Measurements from ENCODE around the gene FBXW5.
A peak's percentile ranks its signal among the peaks of the same experiment; 100 is the strongest.

Gene FBXW5

DNA sequence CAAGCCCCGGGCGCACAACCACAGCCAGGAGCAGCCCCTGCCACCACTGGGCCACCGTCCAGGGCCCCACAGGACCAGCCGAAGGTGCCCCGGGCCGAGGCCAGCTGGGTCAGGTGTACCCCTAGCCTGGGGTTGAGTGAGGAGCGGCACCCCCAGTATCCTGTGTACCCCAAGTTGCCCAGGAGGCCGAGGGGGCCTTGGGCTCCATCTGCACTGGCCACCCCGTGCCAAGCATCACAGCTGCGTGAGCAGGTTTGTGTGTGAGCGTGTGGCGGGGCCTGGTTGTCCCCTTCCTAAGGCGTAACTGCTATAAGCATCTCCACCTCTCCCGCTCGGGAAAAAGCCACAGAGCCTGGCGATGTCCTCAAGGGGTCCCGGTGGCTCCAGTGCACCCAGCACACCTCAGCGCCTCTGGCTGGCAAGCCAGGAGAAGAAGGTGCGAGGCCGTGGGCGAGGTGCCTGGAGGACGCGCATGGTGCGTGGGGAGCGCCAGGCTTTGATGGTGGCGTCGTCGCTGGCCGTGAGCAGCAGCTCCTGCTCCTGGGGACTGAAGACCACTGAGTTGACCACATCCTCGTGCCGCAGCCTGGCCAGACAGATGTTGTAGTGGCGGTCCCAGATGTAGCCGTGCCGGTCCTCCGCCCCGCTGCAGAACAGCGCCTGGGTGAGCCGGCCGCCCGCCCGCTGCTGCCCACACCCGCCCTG is 3.9 kb downstream of the FBXW5 start:
- intact Hi-C loops (cut with DNase I; ENCODE audit: low total_unique reads) = loop anchor here (5.0 kb wide), 2 partner anchors 53 to 148 kb away; partner anchors contain the start of genes TMEM141 and TRAF2
- TF ChIP-seq, protein P1, sequence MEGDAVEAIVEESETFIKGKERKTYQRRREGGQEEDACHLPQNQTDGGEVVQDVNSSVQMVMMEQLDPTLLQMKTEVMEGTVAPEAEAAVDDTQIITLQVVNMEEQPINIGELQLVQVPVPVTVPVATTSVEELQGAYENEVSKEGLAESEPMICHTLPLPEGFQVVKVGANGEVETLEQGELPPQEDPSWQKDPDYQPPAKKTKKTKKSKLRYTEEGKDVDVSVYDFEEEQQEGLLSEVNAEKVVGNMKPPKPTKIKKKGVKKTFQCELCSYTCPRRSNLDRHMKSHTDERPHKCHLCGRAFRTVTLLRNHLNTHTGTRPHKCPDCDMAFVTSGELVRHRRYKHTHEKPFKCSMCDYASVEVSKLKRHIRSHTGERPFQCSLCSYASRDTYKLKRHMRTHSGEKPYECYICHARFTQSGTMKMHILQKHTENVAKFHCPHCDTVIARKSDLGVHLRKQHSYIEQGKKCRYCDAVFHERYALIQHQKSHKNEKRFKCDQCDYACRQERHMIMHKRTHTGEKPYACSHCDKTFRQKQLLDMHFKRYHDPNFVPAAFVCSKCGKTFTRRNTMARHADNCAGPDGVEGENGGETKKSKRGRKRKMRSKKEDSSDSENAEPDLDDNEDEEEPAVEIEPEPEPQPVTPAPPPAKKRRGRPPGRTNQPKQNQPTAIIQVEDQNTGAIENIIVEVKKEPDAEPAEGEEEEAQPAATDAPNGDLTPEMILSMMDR (IDR thresholded peaks at IDR 0.05) = no peak
- peaks cover 36 to 62% (median 45%) of the 10 kb centered on the region in 3 donors for H3K36me3 ChIP-seq
- no peaks in the 10 kb centered on the region for H3K9me3 ChIP-seq
- no peaks in the 10 kb centered on the region for H3K27me3 ChIP-seq
- peak overlapping the region; percentile 63 to 78 for H3K27ac ChIP-seq
- peaks cover 0 to 37% (median 31%) of the 10 kb centered on the region in 4 donors for H3K4me1 ChIP-seq
- DNase-seq = no peak
- H3K4me3 ChIP-seq = no peak overlapping the region

DNA sequence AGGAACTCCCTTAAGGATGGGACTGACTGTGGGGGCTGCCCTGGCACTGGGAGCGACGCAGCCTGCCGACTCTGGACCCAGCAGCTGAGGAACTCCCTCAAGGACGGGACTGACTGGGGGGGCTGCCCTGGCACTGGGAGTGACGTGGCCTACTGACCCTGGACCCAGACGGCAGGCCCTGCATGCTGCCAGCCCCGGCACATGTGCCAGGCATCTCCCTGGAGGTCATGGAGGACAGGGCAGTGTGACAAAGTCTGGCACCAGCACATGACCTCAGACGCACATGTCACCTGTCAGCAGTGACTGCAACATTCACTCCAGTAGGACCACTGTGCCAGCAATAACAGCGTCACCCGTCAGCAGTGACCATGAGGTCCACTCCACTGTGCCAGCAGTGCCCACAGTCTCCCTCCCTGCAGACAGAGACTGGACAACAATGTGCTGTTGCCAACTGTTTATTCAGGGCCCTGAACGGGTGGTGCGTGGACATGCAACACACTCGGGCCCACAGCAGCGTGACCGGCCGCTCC is 4.5 kb downstream of the FBXW5 start:
- intact Hi-C loops (cut with DNase I; ENCODE audit: low total_unique reads) = loop anchor here (5.0 kb wide), 2 partner anchors 53 to 148 kb away; partner anchors contain the start of genes TMEM141 and TRAF2
- Histone ChIP-seq H3K4me3 (no peak overlapping the region), H3K4me1 (peaks cover 0 to 37% (median 31%) of the 10 kb centered on the region in 4 donors), H3K27ac (peak overlapping the region; percentile 71 to 78), H3K36me3 (peaks cover 36 to 62% (median 45%) of the 10 kb centered on the region in 3 donors), H3K9me3 (no peaks in the 10 kb centered on the region), H3K27me3 (no peaks in the 10 kb centered on the region)
- TF ChIP-seq, protein P1 (IDR thresholded peaks at IDR 0.05) = no peak
- DNase-seq = peak; percentile 68 to 95

DNA sequence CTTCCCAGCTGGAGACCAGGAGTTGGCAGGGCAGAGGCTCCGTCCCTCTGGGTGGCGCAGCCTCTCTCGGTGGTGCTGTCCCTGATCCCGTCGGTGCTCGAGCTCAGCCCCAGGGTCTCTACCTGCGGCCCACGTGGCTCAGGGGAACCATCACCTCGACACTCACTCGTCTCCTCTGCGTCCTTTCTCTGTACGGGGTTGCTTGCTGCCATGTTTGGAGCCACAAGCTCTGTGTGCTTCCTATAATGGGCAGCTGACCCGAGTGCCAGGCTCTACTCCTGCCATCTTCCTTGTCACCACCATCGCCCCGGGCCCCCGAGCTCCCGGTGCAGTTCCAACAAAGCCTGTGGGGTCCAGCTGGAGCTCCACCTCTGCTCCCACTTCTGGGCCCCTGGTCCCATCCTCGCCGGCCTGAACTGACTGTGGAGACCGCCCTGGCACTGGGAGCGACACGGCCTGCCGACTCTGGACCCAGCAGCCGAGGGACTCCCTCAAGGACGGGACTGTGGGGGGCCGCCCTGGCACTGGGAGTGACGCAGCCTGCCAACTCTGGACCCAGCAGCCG is 5.0 kb downstream of the FBXW5 start:
- DNase-seq = no peak
- TF ChIP-seq, protein P1 (IDR thresholded peaks at IDR 0.05) = no peak
- Histone ChIP-seq H3K27me3 (no peaks in the 10 kb centered on the region), H3K4me3 (no peak overlapping the region), H3K36me3 (peaks cover 36 to 62% (median 45%) of the 10 kb centered on the region in 3 donors), H3K9me3 (no peaks in the 10 kb centered on the region), H3K27ac (peak overlapping the region; percentile 67 to 71), H3K4me1 (peaks cover 0 to 34% (median 27%) of the 10 kb centered on the region in 4 donors)
- intact Hi-C loops (cut with DNase I; ENCODE audit: low total_unique reads) = no loop called here

DNA sequence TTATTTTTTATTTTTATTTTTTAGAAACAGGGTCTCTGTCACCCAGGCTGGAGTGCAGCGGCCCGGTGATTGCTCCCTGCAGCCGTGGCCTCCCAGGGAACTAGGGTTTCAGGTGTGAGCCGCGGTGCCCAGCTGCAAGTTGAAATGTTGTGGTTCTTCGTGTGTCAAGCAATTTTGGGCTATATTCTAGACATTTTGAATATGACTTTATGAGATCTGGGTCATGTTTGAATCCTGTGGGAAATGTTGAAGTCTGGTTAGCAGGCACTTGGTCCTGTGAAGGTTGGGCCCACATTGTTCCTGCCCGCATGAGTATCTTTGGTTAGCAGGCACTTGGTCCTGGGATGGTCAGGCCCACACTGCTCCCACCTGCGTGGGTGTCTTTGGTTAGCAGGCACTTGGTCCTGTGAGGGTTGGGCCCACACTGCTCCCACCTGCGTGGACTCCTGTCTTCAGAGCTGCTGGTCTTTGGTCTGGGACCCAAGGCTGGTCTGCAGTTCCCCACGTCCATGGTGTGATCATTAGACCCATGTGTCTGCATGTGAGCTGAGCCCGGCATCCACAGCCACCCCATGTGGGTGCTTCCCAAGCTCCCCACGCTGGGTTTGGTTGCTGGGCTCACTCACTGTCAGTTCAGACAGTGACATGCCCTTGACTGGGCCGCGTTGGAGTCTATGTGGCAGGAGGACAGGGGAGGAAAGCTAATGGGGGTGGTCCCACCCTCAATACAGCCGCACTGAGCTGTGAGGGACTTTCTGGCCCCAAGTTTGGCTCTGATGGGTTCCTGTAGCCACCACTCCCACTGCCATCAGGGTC is 7.1 kb downstream of the FBXW5 start:
- Histone ChIP-seq H3K27me3 (no peaks in the 10 kb centered on the region), H3K4me3 (no peak overlapping the region), H3K36me3 (peaks cover 28 to 47% (median 36%) of the 10 kb centered on the region in 3 donors), H3K27ac (no peak overlapping the region), H3K9me3 (no peaks in the 10 kb centered on the region), H3K4me1 (peaks cover 0 to 20% (median 13%) of the 10 kb centered on the region in 4 donors)
- intact Hi-C loops (cut with DNase I; ENCODE audit: low total_unique reads) = no loop called here
- TF ChIP-seq, protein P1 (IDR thresholded peaks at IDR 0.05) = no peak
- no peak for DNase-seq

DNA sequence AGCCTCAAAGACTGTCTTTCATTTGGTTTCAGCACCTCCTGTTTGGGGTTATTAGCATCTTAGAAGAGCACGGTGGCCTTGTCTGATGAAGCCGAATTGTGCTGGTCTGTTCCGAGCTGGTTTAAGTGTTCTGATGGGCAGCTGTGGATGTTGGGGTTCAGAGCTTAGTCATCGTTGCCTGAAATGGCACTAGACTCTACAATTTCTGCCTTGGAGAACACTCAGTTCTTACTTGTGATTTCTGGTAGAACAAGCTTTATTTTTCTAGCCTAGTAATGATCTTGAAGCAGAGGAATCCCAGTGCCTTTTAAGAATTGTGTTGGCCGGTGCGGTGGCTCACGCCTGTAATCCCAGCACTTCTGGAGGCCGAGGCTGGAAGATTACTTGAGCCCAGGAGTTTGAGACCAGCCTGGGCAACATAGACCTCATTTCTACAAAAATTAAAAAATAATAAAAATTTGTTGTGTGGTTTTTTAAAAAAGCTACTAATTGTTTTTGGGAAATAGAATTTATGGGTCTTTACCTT is 7.8 kb downstream of the FBXW5 start:
- Histone ChIP-seq H3K4me1 (peaks cover 0 to 19% (median 9%) of the 10 kb centered on the region in 4 donors), H3K27ac (no peak overlapping the region), H3K27me3 (no peaks in the 10 kb centered on the region), H3K4me3 (no peak overlapping the region), H3K9me3 (no peaks in the 10 kb centered on the region), H3K36me3 (peaks cover 21 to 40% (median 29%) of the 10 kb centered on the region in 3 donors)
- TF ChIP-seq, protein P1 (IDR thresholded peaks at IDR 0.05) = no peak
- no peak for DNase-seq
- intact Hi-C loops (cut with DNase I; ENCODE audit: low total_unique reads) = no loop called here

All from tibial artery (tissue), 4 donors.